Erythroblast (primary cell): ENCODE data around the gene NTN5.
"Not testable (repeated sequence)": the region's sequence is repeated elsewhere in the genome, so short reads cannot be mapped to it uniquely, and the experiment has no call there.

ENCODE experiments used
- GATA1 ChIP-seq: IDR thresholded peaks from 2 replicates; pipeline ENCODE4 v1.6.1; 2011; ENCODE audit warnings: low read depth, mild to moderate bottlenecking, control low read depth, low read length, moderate library complexity
- POLR2A ChIP-seq: IDR thresholded peaks from 2 replicates; pipeline ENCODE4 v1.6.1; 2011; ENCODE audit warnings: mild to moderate bottlenecking, low read length

DNA sequence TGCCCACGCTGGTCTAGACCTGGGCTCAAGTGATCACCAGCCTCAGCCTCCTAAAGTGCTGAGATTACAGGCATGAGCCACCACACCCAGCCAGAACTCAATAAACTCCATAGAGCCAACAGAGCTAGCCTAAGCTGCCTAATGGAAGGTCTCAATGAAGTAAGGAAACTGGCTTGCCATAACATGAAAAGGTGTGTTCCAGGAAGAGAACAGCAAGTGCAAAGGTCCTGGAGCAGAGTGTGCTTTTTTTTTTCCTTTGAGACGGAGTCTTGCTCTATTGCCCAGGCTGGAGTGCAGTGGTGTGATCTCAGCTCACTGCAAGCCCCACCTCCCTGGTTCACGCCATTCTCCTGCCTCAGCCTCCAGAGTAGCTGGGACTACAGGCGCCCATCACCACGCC lies 15.0 kb downstream of the NTN5 start:
- TF ChIP-seq POLR2A, GATA1: not testable (repeated sequence)
